Lung (tissue), 12 donors: ENCODE measurements around the gene C16orf96. TPM values are rescaled to one million over a fixed set of nuclear protein-coding genes. Genes with fewer than 3 reads are reported as not detected.

Experiments used
- ATAC-seq: fragments of 200-7000 bp; cut with Tn5 transposase; one replicate; pipeline ENCODE4 v1.9.1; 2020; ENCODE audit warnings: moderate number of reproducible peaks; ENCODE audit not compliant: insufficient read depth, low FRiP score
- DNase-seq, 3 donors: peaks; one replicate each; pipeline ENCODE4 v3.0.0-alpha.2; 2013 to 2017
- H3K27ac ChIP-seq, 2 donors: one replicate each; pipeline ENCODE4 v1.5.1; 2013; ENCODE audit warnings: mild to moderate bottlenecking in 2 of 2, moderate library complexity in 2 of 2, control low read depth in 1 of 2, inconsistent platforms in 1 of 2, low read depth in 1 of 2, low read length in 1 of 2
- H3K27me3 ChIP-seq, 3 donors: one replicate each; pipeline ENCODE4 v1.5.1; 2013; ENCODE audit warnings: low read length in 2 of 3; ENCODE audit not compliant: control insufficient read depth in 3 of 3, insufficient read depth in 3 of 3
- H3K36me3 ChIP-seq, 4 donors: one replicate each; pipeline ENCODE4 v1.5.1; 2013; ENCODE audit warnings: low read length in 4 of 4, mild to moderate bottlenecking in 1 of 4, moderate library complexity in 1 of 4; ENCODE audit not compliant: control insufficient read depth in 4 of 4, insufficient read depth in 4 of 4
- H3K4me1 ChIP-seq, 5 donors: one replicate each; pipeline ENCODE4 v1.5.1; 2013; ENCODE audit warnings: low read length in 5 of 5, mild to moderate bottlenecking in 2 of 5, moderate library complexity in 1 of 5; ENCODE audit not compliant: control insufficient read depth in 5 of 5, insufficient read depth in 5 of 5
- H3K4me3 ChIP-seq: one replicate; pipeline ENCODE4 v1.5.1; 2013; ENCODE audit warnings: mild to moderate bottlenecking, control low read depth, moderate library complexity
- H3K9ac ChIP-seq, 2 donors: one replicate each; pipeline ENCODE4 v1.5.1; 2013; ENCODE audit warnings: low read length in 2 of 2, control low read depth in 1 of 2; ENCODE audit not compliant: insufficient read depth in 1 of 2
- H3K9me3 ChIP-seq, 4 donors: one replicate each; pipeline ENCODE4 v1.5.1; 2013; ENCODE audit warnings: low read length in 3 of 4, mild to moderate bottlenecking in 1 of 4, moderate library complexity in 1 of 4; ENCODE audit not compliant: control insufficient read depth in 4 of 4, insufficient read depth in 3 of 4
- WGBS, 2 donors: extraction: QIAGEN DNeasy Blood & Tissue Kit; methylation state at CpG; one replicate each; pipeline ENCODE4 v1.1.7; 2013; 5-methylcytosine and 5-hydroxymethylcytosine counted together
- polyA plus RNA-seq, 2 donors: library from polyadenylated mRNA; stranded (reverse); fragments of 200-250 nt; gene quantifications; one replicate each; pipeline ENCODE4 v1.2.1, GENCODE V29; 2013
- total RNA-seq, 2 donors: library from RNA; depleted of rRNA in 1 of 2; stranded (reverse); fragments of >200 nt in 1 of 2; gene quantifications; one replicate each; pipeline ENCODE4 v1.2.1, GENCODE V29; 2014 to 2021
- TF ChIP-seq, protein P1 (sequence below): IDR thresholded peaks from 2 replicates; pipeline ENCODE4 v1.5.1; 2012; ENCODE audit warnings: mild to moderate bottlenecking; ENCODE audit errors: control extremely low read depth, extremely low read depth
- donor health status: control.
- donor health status: control.
- donor health status: Bipolar disorder and iron deficiency.
- donor health status: healthy.
- donor health status: DM: yes; HTN: yes; CAD: no.

C16orf96 gene
- total and polyA plus RNA-seq, 4 donors: 0.03 to 0.37 (median 0.16) TPM

DNA sequence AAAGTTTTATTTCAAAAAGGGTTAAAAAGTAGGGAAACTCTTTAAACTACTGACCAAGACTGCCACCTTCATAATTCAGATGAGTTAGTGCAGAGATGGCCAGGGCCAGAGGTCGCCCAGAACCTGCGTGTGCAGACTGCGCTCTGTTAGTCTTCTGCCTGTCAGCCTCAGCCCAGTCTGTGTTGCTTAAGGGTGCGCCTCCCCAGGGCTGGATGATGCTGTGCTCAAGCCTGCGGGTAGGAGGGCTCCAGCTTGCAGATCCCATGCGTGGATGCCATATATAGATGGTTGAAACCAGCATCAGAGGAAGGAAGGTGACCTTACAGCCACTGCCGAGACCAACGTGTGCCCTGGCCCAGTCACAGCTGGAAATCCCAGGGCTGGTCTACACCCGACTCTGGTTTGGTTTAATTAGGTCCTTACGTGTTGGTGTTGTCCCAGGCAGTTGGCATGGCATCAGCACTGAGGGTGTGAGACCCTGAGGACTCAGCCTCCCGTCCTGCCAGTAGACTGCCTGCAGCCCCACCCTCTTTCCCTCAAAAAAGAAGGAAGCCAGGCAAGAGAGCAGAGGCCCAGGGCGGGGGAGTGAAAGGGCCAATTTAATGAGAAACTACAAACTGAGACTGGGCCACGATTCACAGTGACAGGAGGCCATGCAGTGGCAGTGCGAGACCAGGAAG is 45.3 kb upstream of the C16orf96 start:
- Histone ChIP-seq H3K4me1 (peaks cover 0 to 12% (median 2%) of the 10 kb centered on the region in 5 donors), H3K4me3 (no peak overlapping the region), H3K36me3 (peaks cover 14 to 63% (median 22%) of the 10 kb centered on the region in 4 donors), H3K9me3 (no peaks in the 10 kb centered on the region), H3K27me3 (no peaks in the 10 kb centered on the region), H3K9ac (no peak overlapping the region), H3K27ac (no peak overlapping the region)
- DNase-seq (no peak), ATAC-seq (no peak)
- TF ChIP-seq, protein P1, sequence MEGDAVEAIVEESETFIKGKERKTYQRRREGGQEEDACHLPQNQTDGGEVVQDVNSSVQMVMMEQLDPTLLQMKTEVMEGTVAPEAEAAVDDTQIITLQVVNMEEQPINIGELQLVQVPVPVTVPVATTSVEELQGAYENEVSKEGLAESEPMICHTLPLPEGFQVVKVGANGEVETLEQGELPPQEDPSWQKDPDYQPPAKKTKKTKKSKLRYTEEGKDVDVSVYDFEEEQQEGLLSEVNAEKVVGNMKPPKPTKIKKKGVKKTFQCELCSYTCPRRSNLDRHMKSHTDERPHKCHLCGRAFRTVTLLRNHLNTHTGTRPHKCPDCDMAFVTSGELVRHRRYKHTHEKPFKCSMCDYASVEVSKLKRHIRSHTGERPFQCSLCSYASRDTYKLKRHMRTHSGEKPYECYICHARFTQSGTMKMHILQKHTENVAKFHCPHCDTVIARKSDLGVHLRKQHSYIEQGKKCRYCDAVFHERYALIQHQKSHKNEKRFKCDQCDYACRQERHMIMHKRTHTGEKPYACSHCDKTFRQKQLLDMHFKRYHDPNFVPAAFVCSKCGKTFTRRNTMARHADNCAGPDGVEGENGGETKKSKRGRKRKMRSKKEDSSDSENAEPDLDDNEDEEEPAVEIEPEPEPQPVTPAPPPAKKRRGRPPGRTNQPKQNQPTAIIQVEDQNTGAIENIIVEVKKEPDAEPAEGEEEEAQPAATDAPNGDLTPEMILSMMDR: no peak
- WGBS, 2 donors: 67 to 77% methylated on average over 14 of the region's 14 CpGs

DNA sequence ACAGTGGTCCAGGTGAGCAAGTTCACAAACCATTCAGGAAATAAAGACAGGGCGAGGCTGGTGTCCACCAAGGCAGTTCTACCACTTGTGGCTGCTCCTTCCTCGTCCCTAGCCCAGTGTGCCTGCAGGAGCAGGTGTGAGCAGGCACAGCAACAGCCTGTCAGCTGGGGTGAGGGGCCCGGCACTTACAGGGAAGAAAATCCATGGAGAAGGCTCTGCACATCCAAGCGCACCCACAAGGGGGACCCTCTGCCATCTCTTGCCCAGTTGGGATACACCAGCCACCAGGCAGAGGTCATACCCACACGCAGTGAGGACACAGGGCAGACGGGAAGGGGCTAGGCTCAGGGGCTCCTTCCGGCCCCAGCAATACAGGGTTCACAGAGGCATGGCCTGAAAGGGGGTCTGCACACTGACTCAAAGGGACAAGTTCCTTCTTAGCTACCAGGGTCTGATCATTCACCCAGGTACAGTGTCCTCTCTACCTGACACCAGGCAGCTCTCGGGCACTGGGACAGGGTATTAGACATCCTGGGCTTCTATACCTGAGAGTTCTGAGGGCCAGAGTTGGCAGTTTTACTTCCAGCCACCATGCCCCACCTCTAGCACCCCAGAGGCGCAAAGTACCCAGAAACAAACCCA is 44.6 kb upstream of the C16orf96 start:
- Histone ChIP-seq H3K9ac (no peak overlapping the region), H3K4me1 (peaks cover 0 to 12% (median under 1%) of the 10 kb centered on the region in 5 donors), H3K27me3 (no peaks in the 10 kb centered on the region), H3K27ac (no peak overlapping the region), H3K9me3 (no peaks in the 10 kb centered on the region), H3K36me3 (peaks cover 14 to 63% (median 22%) of the 10 kb centered on the region in 4 donors), H3K4me3 (no peak overlapping the region)
- ATAC-seq: no peak
- TF ChIP-seq, protein P1: no peak
- 60 to 66% methylated on average over 9 of the region's 9 CpGs for WGBS, 2 donors
- DNase-seq: peak; percentile 34 to 61 (median 46)

DNA sequence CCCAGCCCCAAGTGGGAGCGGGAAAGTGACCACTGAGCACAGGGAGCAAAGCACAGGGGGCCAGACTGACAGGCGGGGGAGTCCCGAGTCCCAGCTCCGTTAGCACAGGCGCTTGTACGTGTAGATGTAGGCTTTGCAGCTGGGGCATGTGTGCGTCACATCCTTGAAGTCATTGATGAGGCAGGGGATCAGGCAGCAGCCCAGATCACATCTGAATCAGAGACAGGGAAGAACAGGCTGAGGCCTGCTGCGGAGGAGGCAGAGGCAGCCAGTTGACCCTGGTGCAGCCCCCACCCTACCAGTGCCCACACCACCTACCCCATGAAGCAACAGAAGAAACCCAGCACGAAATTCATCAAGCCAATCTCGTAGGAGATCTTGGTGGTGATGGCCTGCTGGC is 43.7 kb upstream of the C16orf96 start:
- no peak for ATAC-seq

More for the DNA sequence above, 43.7 kb upstream of the C16orf96 start:
- no peaks in the 10 kb centered on the region for H3K27me3 ChIP-seq
- peaks cover 0 to 12% (median 0%) of the 10 kb centered on the region in 5 donors for H3K4me1 ChIP-seq
- H3K9ac ChIP-seq: no peak overlapping the region
- no peaks in the 10 kb centered on the region for H3K9me3 ChIP-seq
- no peak overlapping the region for H3K4me3 ChIP-seq
- 90 to 92% methylated on average over 10 of the region's 10 CpGs for WGBS, 2 donors
- peak in 1 of 3 donors; percentile 45 for DNase-seq
- TF ChIP-seq, protein P1: no peak
- no peak overlapping the region for H3K27ac ChIP-seq
- H3K36me3 ChIP-seq: peaks cover 9 to 60% (median 19%) of the 10 kb centered on the region in 4 donors
